GM12878 (cell line): ENCODE results near the gene TRDN. TPM values are rescaled to one million over a fixed set of nuclear protein-coding genes. Genes with fewer than 3 reads are reported as not detected.

Experiments
- ATAC-seq: fragments of 200-7000 bp; cut with Tn5 transposase; 3 replicates; pipeline ENCODE4 v1.9.1; 2020; ENCODE audit warnings: mild to moderate bottlenecking, moderate library complexity
- BruUV-seq: library from RNA; stranded (reverse); fragments of 400-500 nt; replicated peaks from 2 replicates; lab custom pipeline; 2021; lab: Mats Ljungman, UMichigan
- CTCF ChIA-PET: fragments of 300-600 bp; sonication (Branson Sonifier 250); formaldehyde crosslinking; extraction: SDS; loops from one replicate; lab custom pipeline; 2021; ENCODE audit warnings: inconsistent platforms; lab: Yijun Ruan, JAX
- POLR2A ChIA-PET: fragments of 350-600 bp; formaldehyde crosslinking; extraction: SDS; loops from one replicate; lab custom pipeline; 2021; ENCODE audit warnings: inconsistent platforms; lab: Charles Lee
- RAD21 ChIA-PET: fragments of 300-600 bp; sonication (Branson Sonifier 250); formaldehyde crosslinking; loops from one replicate; lab custom pipeline; 2023; ENCODE audit warnings: antibody characterized with exemption; ENCODE audit not compliant: unreplicated experiment; lab: Charles Lee
- SMC1A ChIA-PET: fragments of 300-600 bp; sonication (Branson Sonifier 250); formaldehyde crosslinking; loops from one replicate; lab custom pipeline; 2023; ENCODE audit not compliant: unreplicated experiment, uncharacterized antibody; lab: Charles Lee
- DNase-seq: peaks from one replicate; pipeline ENCODE4 v3.0.0-alpha.2; 2011; ENCODE audit warnings: low read depth, low spot score
- FAIRE-seq: peaks from 3 replicates; lab custom pipeline; 2011; peaks lifted over from hg19 to GRCh38; lab: Jason Lieb, UNC
- H2AFZ ChIP-seq: 2 replicates; pipeline ENCODE4 v1.6.0; 2011; ENCODE audit warnings: low read depth, low read length, control low read depth; ENCODE audit not compliant: control insufficient read depth
- H3K27ac ChIP-seq: 2 replicates; pipeline ENCODE4 v1.5.1; 2011; ENCODE audit warnings: control low read depth; ENCODE audit not compliant: control insufficient read depth, insufficient read depth
- H3K27me3 ChIP-seq, 2 experiments: replicated peaks in 1 of 2; 2 replicates each; pipeline versions ENCODE4 v1.6.0 to v1.6.1; 2011; ENCODE audit warnings: low read length in 1 of 2; ENCODE audit not compliant: control insufficient read depth in 2 of 2, insufficient read depth in 2 of 2
- H3K36me3 ChIP-seq, 2 experiments: 2 replicates each; pipeline ENCODE4 v1.5.1; 2011; ENCODE audit warnings: low read length in 1 of 2; ENCODE audit not compliant: control insufficient read depth in 2 of 2, insufficient read depth in 2 of 2
- H3K4me1 ChIP-seq: 2 replicates; pipeline ENCODE4 v1.6.1; 2011; ENCODE audit warnings: mild to moderate bottlenecking, low read length, moderate library complexity, mixed read lengths; ENCODE audit not compliant: control insufficient read depth, insufficient read depth
- H3K4me2 ChIP-seq: 2 replicates; pipeline ENCODE4 v1.6.0; 2011; ENCODE audit warnings: control low read depth; ENCODE audit not compliant: control insufficient read depth, insufficient read depth
- H3K4me3 ChIP-seq: fragments of 200-600 bp; sonication (generic); 2 replicates; pipeline ENCODE4 v1.5.1; 2016
- H3K79me2 ChIP-seq: 2 replicates; pipeline ENCODE4 v1.6.0; 2011; ENCODE audit warnings: low read length; ENCODE audit not compliant: control insufficient read depth, insufficient read depth
- H3K9ac ChIP-seq: 2 replicates; pipeline ENCODE4 v1.8.0; 2011; ENCODE audit warnings: low read length, control low read depth, mixed read lengths; ENCODE audit not compliant: control insufficient read depth, insufficient read depth
- H3K9me3 ChIP-seq: replicated peaks from 3 replicates; pipeline ENCODE4 v1.5.1; 2011; ENCODE audit warnings: mild to moderate bottlenecking, low read length; ENCODE audit not compliant: control insufficient read depth, insufficient read depth
- H4K20me1 ChIP-seq: 2 replicates; pipeline ENCODE4 v1.6.0; 2011; ENCODE audit not compliant: control insufficient read depth, insufficient read depth
- CHD1 ChIP-seq: IDR thresholded peaks from 2 replicates; pipeline ENCODE4 v1.6.1; 2012; ENCODE audit warnings: low read depth, low read length, improper control_type of control experiment
- CREB1 ChIP-seq: IDR thresholded peaks from 2 replicates; pipeline ENCODE4 v1.6.1; 2012; ENCODE audit warnings: low read depth, mild to moderate bottlenecking, inconsistent platforms
- EGR1 ChIP-seq, 2 experiments: IDR thresholded peaks; 1 replicate in 1 of 2; 2 replicates in 1 of 2; pipeline ENCODE4 v1.6.1; 2011 to 2012; ENCODE audit warnings: low read depth in 2 of 2, low read length in 2 of 2, borderline replicate concordance in 1 of 2, mild to moderate bottlenecking in 1 of 2, moderate library complexity in 1 of 2
- HDGF ChIP-seq: fragments of 450-650 bp; IDR thresholded peaks from 2 replicates; pipeline ENCODE4 v1.6.1; 2016; ENCODE audit warnings: antibody characterized with exemption
- JUNB ChIP-seq: IDR thresholded peaks from 2 replicates; pipeline ENCODE4 v1.6.1; 2016; ENCODE audit warnings: antibody characterized with exemption, mild to moderate bottlenecking
- NR2C2 ChIP-seq: IDR thresholded peaks from 2 replicates; pipeline ENCODE4 v1.6.1; 2011; ENCODE audit warnings: borderline replicate concordance, low read depth; ENCODE audit not compliant: control insufficient read depth, insufficient read length
- POU2F2 ChIP-seq: IDR thresholded peaks from 3 replicates; pipeline ENCODE4 v1.6.1; 2011; ENCODE audit warnings: low read depth, mild to moderate bottlenecking, low read length, borderline replicate concordance
- SMC3 ChIP-seq: IDR thresholded peaks from 2 replicates; pipeline ENCODE4 v1.6.1; 2011; ENCODE audit warnings: low read length, improper control_type of control experiment, borderline replicate concordance
- TARDBP ChIP-seq: IDR thresholded peaks from 2 replicates; pipeline ENCODE4 v1.6.1; 2016; ENCODE audit warnings: borderline replicate concordance
- TCF7 ChIP-seq: IDR thresholded peaks from 2 replicates; pipeline ENCODE4 v1.6.1; 2014; ENCODE audit warnings: antibody characterized with exemption, borderline replicate concordance
- WGBS: methylation state at CpG from one replicate; pipeline ENCODE4 v1.1.6; 2016; ENCODE audit warnings: low lambda C conversion rate; ENCODE audit not compliant: insufficient replicate concordance, insufficient coverage; ENCODE audit errors: missing lambda C conversion rate; 5-methylcytosine and 5-hydroxymethylcytosine counted together
- in situ Hi-C: fragments of 300-500 bp; cut with MboI; formaldehyde crosslinking; loops from 9 replicates; pipeline ENCODE4 v1.14.3; 2018; ENCODE audit warnings: mixed read lengths
- intact Hi-C: fragments of 100-400 bp; cut with micrococcal nuclease; formaldehyde crosslinking; loops from one replicate; pipeline ENCODE4 v1.14.2; 2022; ENCODE audit not compliant: unreplicated experiment
- polyA plus RNA-seq, 11 experiments: library from polyadenylated mRNA; depleted of rRNA in 4 of 11; unstranded in 6 of 11; stranded (reverse) in 5 of 11; fragments of >200 nt; fragmentation: Nextera tagmentation in 4 of 11; fragmentation: Illumina TruSeq in 1 of 11; extraction: Ambion mirVana in 4 of 11; extraction: Trizol in 1 of 11; gene quantifications; 1 replicate in 1 of 11; 2 replicates in 10 of 11; pipeline versions ENCODE4 v1.2.1 to v1.2.3, GENCODE V29; 2011 to 2016; ENCODE audit warnings: inconsistent platforms in 2 of 11, missing spikeins in 2 of 11, low read depth in 1 of 11
- total RNA-seq, 4 experiments: library from RNA; depleted of rRNA in 3 of 4; stranded (reverse); fragments of >200 nt in 3 of 4; fragmentation: Illumina TruSeq in 1 of 4; extraction: Trizol in 1 of 4; gene quantifications; 2 replicates each; pipeline versions ENCODE4 v1.2.1 to v1.2.3, GENCODE V29; 2013 to 2021
- TF ChIP-seq, protein P1 (sequence below): fragments of 450-650 bp; IDR thresholded peaks from 2 replicates; pipeline ENCODE4 v1.6.1; 2016; ENCODE audit warnings: mild to moderate bottlenecking, moderate library complexity, borderline replicate concordance
- TF ChIP-seq, protein P2 (sequence below): fragments of 150-350 bp; IDR thresholded peaks from 2 replicates; pipeline ENCODE4 v1.6.1; 2016; ENCODE audit warnings: low read depth, low read length

Gene TRDN
- total and polyA plus RNA-seq, 10 of the 15 experiments (the other 5 are each of a cell fraction or from before 2014, with no cell fraction given) = not detected

DNA sequence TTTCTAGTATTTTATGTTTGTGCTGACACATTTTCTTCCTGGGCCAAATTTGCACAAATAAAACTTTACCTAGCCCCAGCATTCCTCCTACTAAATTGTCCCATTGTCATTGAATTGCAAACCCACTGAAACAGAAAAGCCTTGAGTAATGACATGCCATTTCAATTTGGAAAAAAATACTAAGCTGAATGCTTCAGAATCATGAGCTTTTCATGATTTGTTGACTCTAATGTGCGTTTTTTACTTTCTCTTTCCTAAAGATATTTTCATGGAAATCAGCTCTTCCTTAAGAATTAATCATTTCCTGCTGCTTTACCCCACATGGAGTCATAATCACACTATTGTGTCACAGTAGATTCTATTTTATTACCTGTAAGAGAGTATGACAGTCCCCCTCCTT, 47.4 kb downstream of the TRDN start:
- H2AFZ ChIP-seq = no peak overlapping the region
- ChIA-PET RAD21 (no interaction called here), SMC1A (interaction anchor here (0.9 to 1.3 kb wide), 2 partner anchors 53 to 118 kb away, joined by 3 read pairs; no protein-coding TSS in a partner anchor), POLR2A (no interaction called here), CTCF (no interaction called here)
- TF ChIP-seq, protein P1, sequence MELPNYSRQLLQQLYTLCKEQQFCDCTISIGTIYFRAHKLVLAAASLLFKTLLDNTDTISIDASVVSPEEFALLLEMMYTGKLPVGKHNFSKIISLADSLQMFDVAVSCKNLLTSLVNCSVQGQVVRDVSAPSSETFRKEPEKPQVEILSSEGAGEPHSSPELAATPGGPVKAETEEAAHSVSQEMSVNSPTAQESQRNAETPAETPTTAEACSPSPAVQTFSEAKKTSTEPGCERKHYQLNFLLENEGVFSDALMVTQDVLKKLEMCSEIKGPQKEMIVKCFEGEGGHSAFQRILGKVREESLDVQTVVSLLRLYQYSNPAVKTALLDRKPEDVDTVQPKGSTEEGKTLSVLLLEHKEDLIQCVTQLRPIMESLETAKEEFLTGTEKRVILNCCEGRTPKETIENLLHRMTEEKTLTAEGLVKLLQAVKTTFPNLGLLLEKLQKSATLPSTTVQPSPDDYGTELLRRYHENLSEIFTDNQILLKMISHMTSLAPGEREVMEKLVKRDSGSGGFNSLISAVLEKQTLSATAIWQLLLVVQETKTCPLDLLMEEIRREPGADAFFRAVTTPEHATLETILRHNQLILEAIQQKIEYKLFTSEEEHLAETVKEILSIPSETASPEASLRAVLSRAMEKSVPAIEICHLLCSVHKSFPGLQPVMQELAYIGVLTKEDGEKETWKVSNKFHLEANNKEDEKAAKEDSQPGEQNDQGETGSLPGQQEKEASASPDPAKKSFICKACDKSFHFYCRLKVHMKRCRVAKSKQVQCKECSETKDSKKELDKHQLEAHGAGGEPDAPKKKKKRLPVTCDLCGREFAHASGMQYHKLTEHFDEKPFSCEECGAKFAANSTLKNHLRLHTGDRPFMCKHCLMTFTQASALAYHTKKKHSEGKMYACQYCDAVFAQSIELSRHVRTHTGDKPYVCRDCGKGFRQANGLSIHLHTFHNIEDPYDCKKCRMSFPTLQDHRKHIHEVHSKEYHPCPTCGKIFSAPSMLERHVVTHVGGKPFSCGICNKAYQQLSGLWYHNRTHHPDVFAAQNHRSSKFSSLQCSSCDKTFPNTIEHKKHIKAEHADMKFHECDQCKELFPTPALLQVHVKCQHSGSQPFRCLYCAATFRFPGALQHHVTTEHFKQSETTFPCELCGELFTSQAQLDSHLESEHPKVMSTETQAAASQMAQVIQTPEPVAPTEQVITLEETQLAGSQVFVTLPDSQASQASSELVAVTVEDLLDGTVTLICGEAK = no peak
- TF ChIP-seq POU2F2 (no peak), CHD1 (no peak), NR2C2 (no peak), CREB1 (no peak), JUNB (no peak), SMC3 (no peak), HDGF (no peak), TCF7 (no peak), TARDBP (no peak), EGR1 (IDR thresholded peaks at IDR 0.05; ENCODE audit: borderline replicate concordance in 1 of 2, low read depth in 2 of 2, low read length in 2 of 2) (no peak)
- TF ChIP-seq, protein P2, sequence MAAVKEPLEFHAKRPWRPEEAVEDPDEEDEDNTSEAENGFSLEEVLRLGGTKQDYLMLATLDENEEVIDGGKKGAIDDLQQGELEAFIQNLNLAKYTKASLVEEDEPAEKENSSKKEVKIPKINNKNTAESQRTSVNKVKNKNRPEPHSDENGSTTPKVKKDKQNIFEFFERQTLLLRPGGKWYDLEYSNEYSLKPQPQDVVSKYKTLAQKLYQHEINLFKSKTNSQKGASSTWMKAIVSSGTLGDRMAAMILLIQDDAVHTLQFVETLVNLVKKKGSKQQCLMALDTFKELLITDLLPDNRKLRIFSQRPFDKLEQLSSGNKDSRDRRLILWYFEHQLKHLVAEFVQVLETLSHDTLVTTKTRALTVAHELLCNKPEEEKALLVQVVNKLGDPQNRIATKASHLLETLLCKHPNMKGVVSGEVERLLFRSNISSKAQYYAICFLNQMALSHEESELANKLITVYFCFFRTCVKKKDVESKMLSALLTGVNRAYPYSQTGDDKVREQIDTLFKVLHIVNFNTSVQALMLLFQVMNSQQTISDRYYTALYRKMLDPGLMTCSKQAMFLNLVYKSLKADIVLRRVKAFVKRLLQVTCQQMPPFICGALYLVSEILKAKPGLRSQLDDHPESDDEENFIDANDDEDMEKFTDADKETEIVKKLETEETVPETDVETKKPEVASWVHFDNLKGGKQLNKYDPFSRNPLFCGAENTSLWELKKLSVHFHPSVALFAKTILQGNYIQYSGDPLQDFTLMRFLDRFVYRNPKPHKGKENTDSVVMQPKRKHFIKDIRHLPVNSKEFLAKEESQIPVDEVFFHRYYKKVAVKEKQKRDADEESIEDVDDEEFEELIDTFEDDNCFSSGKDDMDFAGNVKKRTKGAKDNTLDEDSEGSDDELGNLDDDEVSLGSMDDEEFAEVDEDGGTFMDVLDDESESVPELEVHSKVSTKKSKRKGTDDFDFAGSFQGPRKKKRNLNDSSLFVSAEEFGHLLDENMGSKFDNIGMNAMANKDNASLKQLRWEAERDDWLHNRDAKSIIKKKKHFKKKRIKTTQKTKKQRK = no peak
- in situ Hi-C loops = no loop called here
- H3K79me2 ChIP-seq = no peaks in the 10 kb centered on the region
- H3K4me1 ChIP-seq = no peaks in the 10 kb centered on the region
- H4K20me1 ChIP-seq = no peaks in the 10 kb centered on the region
- no peaks in the 10 kb centered on the region for H3K27me3 ChIP-seq
- intact Hi-C loops = no loop called here
- ATAC-seq (no peak), FAIRE-seq (no peak), DNase-seq (no peak)
- H3K4me3 ChIP-seq = no peak overlapping the region
- BruUV-seq = no TSS peak
- H3K4me2 ChIP-seq = no peak overlapping the region
- H3K9me3 ChIP-seq = no peaks in the 10 kb centered on the region
- H3K9ac ChIP-seq = no peak overlapping the region
- no peaks in the 10 kb centered on the region for H3K36me3 ChIP-seq
- no peak overlapping the region for H3K27ac ChIP-seq
- 0% methylated on average over 1 of the region's 1 CpG for WGBS
